IPS-20b (cell line): ENCODE data around the gene DDX17.

Experiments
- H3K27ac ChIP-seq: one replicate; pipeline ENCODE4 v1.5.1; 2013; ENCODE audit warnings: low read length
- H3K27me3 ChIP-seq: 2 replicates; pipeline ENCODE4 v1.6.1; 2013; ENCODE audit warnings: mild to moderate bottlenecking, low read length, inconsistent platforms; ENCODE audit not compliant: insufficient read depth
- H3K36me3 ChIP-seq: 2 replicates; pipeline ENCODE4 v1.6.1; 2013; ENCODE audit warnings: low read depth, mild to moderate bottlenecking, inconsistent platforms, low read length, moderate library complexity; ENCODE audit not compliant: insufficient read depth
- H3K4me1 ChIP-seq: 2 replicates; pipeline ENCODE4 v1.6.1; 2013; ENCODE audit warnings: mild to moderate bottlenecking, control low read depth, inconsistent platforms, low read length, moderate library complexity; ENCODE audit not compliant: insufficient read depth
- H3K4me3 ChIP-seq: 2 replicates; pipeline ENCODE4 v1.5.1; 2013; ENCODE audit warnings: mild to moderate bottlenecking, low read length, inconsistent platforms
- H3K9ac ChIP-seq: 2 replicates; pipeline ENCODE4 v1.6.1; 2013; ENCODE audit warnings: low read depth, mild to moderate bottlenecking, inconsistent platforms, low read length, moderate library complexity
- H3K9me3 ChIP-seq: 2 replicates; pipeline ENCODE4 v1.6.1; 2013; ENCODE audit warnings: mild to moderate bottlenecking, low read depth, low read length, inconsistent platforms; ENCODE audit not compliant: insufficient read depth

DDX17 gene

DNA sequence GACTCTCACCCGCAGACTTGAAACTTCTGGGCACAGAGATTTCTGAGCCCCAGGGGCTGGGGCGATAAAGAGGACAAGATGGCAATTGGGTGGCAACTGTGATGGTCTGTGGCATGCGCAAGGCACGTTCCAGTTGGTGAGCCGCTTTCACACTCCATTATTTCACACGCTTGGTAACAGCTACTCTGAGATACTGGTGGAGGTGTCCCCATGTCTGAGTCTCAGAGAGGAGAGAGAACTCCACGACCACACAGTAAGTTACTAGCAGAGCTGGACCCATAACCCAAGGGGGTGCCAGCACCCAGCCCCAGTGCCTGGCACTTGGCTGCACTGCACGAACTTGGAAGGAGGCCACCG is 45.1 kb downstream of the DDX17 start:
- Histone ChIP-seq H3K9ac (no peak overlapping the region), H3K4me3 (peak overlapping the region; percentile 42; the same call in 1 of the 2 replicates), H3K9me3 (no peaks in the 10 kb centered on the region), H3K27ac (no peak overlapping the region), H3K36me3 (no peaks in the 10 kb centered on the region), H3K27me3 (peaks cover 88% of the 10 kb centered on the region), H3K4me1 (peaks cover 8% of the 10 kb centered on the region; the same call in 1 of the 2 replicates)

DNA sequence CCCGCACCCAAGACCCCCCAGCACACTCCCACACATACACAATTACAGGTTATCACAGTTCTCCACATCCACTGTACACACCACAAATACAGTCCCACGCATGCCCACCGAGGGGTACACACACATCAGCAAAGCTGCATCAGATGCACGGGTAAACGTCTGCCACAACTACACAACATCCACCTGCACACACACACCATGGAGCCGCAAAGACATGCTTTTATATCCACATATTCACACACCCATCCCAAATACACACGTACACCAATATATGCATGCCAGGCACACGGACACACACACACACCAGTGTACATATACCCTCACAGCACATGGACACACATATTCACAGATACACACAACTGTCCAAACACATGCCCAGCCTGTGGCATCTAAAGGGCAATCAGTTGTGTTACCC is 45.7 kb downstream of the DDX17 start:
- no peak overlapping the region for H3K9ac ChIP-seq
- no peaks in the 10 kb centered on the region for H3K36me3 ChIP-seq
- peaks cover 8% of the 10 kb centered on the region; the same call in 1 of the 2 replicates for H3K4me1 ChIP-seq
- peaks cover 85% of the 10 kb centered on the region for H3K27me3 ChIP-seq
- no peaks in the 10 kb centered on the region for H3K9me3 ChIP-seq
- H3K27ac ChIP-seq, result no peak overlapping the region
- H3K4me3 ChIP-seq, result no peak overlapping the region

DNA sequence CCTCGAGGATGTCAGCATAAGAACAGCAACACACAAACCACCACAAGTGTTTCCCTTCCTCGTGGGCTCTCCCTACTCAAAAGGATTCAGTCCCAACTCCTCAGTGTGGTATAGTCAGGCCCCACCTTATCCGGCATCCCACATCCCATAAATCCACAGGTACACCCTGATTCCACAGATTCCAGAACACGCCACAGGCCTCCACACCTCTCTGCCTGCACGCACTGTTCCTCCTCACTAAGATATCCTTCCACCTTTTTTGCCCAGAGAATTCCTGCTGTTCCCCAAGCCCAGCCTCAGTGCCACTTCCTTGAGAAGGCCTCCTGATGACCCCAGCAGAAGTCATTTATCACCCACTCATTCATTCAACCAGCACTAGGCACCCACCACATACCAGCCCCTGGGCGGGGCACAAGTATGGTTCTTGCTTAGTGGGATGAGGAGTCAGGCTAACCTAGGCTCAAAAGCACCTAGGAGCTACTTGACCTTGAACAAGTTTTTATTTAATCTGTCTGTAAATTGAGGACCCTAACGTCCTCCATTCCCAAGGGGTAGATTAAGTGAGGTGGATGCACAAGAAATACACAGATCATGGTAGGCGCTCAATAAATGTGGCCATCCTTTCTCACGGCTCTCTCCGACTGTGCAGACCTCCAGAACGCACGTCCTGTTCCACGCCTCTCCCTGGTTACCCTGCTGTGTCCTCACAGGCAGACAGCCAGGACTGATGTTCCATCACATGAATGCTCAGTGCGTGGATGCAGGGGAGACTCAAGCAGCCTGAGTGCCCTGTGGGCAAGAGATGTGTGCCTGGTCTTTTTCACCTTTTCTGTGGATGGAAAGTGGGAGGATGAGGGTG is 49.0 kb downstream of the DDX17 start:
- Histone ChIP-seq H3K9me3 (no peaks in the 10 kb centered on the region), H3K27me3 (peaks cover 91% of the 10 kb centered on the region), H3K4me3 (no peak overlapping the region), H3K36me3 (no peaks in the 10 kb centered on the region), H3K4me1 (peaks cover 3% of the 10 kb centered on the region; the same call in 1 of the 2 replicates), H3K27ac (no peak overlapping the region), H3K9ac (no peak overlapping the region)

DNA sequence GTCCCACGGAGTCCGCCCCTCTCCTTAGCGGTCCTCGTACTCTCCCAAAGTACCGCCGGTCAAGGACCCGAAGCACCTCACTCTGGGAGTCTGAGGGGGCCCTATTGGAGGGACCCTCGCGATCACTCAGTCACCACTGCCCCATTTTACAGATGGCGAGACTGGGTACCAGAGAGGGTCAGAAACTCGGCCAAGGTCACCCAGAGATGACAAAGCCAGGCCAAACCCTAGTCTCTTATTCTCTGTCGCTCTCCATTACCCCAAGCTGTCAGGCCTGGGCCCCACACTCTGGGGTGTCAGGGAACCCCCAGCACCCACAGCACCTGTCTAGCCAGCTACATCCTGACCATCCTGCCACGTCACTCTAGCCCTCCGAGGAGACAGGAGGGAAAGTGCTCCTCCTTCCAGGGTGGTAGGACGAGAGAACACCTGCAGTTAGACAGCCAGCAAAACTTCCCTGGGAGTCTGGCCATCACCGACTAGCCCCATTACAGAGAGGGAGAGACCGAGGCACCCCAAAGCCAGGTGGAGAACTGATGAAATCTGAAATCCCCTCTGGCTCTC is 49.8 kb downstream of the DDX17 start:
- Histone ChIP-seq H3K36me3 (no peaks in the 10 kb centered on the region), H3K4me1 (peaks cover 3% of the 10 kb centered on the region; the same call in 1 of the 2 replicates), H3K9ac (no peak overlapping the region), H3K27me3 (peaks cover 91% of the 10 kb centered on the region), H3K4me3 (peak overlapping the region; percentile 58), H3K9me3 (no peaks in the 10 kb centered on the region), H3K27ac (no peak overlapping the region)

DNA sequence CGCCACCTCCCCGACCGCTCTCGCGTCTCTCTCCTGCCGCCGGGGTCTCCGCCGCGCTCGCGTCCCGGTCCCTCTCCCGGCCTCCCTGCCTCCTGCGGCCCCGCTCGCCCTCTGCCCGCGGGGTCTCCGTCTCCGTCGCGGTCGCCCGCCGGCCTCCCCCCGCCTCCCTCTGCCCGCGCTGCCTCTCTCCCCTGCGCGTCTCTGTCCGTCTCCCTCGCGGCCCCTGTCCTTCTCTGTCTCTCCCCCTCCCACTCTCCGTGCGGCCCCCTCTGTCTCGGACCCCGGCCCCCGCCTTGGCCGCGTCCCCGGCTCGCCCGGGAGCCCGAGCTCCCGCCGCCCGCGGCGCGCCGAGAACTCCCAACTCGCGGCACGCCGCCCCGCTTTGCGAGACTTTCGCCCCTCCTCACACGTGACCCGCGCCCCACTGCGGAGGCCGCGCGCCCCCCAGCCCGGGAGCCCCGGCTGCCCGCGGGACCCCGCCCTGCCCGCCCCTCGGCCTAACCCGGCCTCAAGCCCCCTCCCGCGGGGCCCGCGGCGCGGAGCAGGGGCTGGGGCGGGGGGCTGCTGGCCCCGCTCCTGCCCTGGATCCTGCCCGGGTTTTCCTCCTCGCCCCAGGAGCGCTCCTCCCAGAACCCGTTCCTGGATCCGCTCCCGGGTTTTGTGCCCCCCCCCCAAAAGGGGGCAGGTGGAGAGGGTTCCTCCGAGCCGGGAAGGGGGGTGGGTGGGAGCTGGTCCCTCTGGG is 50.4 kb downstream of the DDX17 start:
- Histone ChIP-seq H3K9ac (no peak overlapping the region), H3K9me3 (no peaks in the 10 kb centered on the region), H3K4me3 (peak overlapping the region; percentile 60), H3K27ac (no peak overlapping the region), H3K4me1 (no peaks in the 10 kb centered on the region; the same call in 1 of the 2 replicates), H3K27me3 (peaks cover 91% of the 10 kb centered on the region), H3K36me3 (no peaks in the 10 kb centered on the region)

DNA sequence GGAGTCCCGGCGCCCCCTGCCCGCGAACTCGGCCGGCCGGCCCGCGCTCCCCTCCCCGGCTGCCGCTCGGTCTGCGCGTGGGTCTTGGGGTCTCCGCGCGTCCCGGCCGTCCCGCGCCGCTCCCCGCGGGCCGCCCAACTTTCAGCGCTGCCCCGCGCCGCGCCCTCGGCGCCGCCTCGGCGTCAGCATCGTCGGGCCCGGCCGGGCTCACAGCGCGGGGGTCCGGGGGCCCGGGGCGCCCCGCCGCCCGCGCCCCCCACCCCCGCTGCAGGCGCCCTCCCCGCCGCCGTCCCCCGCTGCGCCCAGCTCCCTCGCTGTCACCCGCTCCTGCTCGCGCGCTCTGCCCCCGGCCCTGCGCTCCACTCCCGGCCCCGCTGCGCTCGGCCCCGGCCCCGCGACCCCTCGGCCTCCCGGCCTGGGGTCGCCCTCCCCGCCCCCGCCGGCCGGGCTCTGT is 51.0 kb downstream of the DDX17 start, which contains the start of gene KCNJ4:
Gene KCNJ4 (minus strand): TSS at position 124 of the 454 bp plus-strand sequence. CDS start 27,067 bp downstream, outside the sequence.
- H3K4me3 ChIP-seq, result peak within 1 kb of the TSS; percentile 60; the same call in 1 of the 2 replicates
- H3K9ac ChIP-seq, result no peak within 1 kb of the TSS
- no peaks in the 10 kb centered on the region for H3K36me3 ChIP-seq
- H3K9me3 ChIP-seq, result no peaks in the 10 kb centered on the region
- no peak within 1 kb of the TSS for H3K27ac ChIP-seq
- no peaks in the 10 kb centered on the region; the same call in 1 of the 2 replicates for H3K4me1 ChIP-seq
- peaks cover 91% of the 10 kb centered on the region for H3K27me3 ChIP-seq

DNA sequence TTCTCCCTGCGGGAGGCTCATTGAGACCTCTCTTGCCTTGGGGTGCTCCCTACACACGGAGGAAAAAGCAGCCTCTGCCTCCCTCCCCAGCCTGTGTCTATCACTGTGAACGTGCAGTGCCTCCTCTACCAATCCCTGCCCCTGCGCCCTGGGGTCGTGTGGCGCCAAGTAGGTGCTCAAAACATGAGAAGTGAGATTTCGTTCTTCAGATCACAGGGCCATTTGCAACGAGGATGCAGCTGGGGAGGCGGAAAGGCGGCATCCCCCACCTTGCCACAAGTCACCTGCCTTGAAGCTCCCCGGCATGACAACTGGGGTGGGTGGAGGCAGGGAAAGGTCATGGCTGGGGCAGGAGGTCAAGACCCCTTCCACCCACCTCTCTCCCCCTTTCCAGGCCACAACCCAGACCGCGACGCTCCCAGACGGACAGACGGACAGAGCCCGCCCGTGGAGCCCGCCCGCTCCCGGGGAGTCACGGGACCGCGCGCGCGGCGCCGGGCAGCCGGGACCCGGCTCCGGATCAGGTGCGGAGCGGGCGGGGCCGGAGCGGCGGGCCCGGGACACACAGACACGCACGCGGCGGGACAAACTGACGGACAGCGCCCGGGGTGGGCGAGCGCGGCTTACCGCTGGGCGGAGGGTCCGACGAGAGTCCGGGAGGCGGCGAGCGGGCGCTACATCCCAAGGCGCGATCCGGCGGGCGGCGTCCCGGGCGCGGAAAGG is 51.6 kb downstream of the DDX17 start:
- H3K27ac ChIP-seq, result no peak overlapping the region
- H3K4me3 ChIP-seq, result peak overlapping the region; percentile 40; the same call in 1 of the 2 replicates
- H3K4me1 ChIP-seq, result no peaks in the 10 kb centered on the region; the same call in 1 of the 2 replicates
- no peak overlapping the region for H3K9ac ChIP-seq
- no peaks in the 10 kb centered on the region for H3K36me3 ChIP-seq
- H3K9me3 ChIP-seq, result no peaks in the 10 kb centered on the region
- peaks cover 87% of the 10 kb centered on the region for H3K27me3 ChIP-seq

DNA sequence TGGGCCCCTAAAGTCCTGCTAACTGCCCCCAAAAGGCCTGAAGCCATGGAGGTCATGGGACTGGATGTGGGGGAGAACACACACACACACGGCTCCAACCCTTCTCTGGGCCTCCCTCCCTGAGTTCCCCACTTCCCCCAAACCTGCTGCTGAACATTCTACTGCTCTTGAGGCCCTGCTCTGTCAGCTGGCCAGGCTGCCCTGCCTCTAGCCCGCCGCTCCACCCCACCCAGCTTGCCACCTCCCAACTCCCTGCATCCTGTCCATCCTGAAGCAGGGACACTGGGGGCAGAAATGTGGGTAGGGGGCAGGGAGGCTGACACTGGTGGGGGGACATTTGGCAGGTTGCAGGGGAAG is 52.1 kb downstream of the DDX17 start:
- H3K4me3 ChIP-seq, result no peak overlapping the region; the same call in 1 of the 2 replicates
- no peaks in the 10 kb centered on the region for H3K36me3 ChIP-seq
- H3K27me3 ChIP-seq, result peaks cover 82% of the 10 kb centered on the region

DNA sequence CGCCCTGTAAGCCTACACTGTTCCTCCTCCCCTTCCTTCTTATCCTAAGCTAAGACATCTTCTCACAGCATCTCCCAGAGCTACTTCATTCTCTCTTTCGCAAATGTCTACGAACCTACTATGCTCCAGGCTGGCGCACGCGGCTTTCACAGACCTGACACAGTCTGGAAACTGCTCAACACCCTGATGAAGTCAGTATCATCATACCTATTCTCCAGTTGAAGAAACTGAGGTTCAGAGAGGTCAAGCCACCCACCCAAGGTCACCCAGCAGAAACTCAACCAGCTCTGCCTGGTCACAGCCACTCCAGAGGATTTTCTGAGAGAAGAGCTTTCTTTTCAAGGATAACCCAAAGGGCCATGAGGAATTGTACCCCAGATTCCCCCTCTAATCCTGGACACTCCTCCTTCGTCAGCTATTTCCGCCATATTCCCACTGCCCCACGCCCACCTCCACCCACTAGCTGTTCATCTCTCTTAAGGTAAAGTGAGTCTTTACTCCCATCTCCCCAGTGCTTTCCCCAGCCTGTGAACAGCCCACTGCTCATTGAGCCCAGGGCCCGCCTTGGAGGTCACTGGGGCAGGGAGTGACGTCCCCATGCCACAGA is 52.9 kb downstream of the DDX17 start:
- peaks cover 74% of the 10 kb centered on the region for H3K27me3 ChIP-seq
- no peaks in the 10 kb centered on the region for H3K9me3 ChIP-seq
- H3K4me1 ChIP-seq, result no peaks in the 10 kb centered on the region; the same call in 1 of the 2 replicates
- no peaks in the 10 kb centered on the region for H3K36me3 ChIP-seq
- H3K9ac ChIP-seq, result no peak overlapping the region
- H3K27ac ChIP-seq, result no peak overlapping the region
- no peak overlapping the region for H3K4me3 ChIP-seq

More for the DNA sequence above, 52.1 kb downstream of the DDX17 start:
- H3K9me3 ChIP-seq, result no peaks in the 10 kb centered on the region
- H3K9ac ChIP-seq, result no peak overlapping the region
- H3K4me1 ChIP-seq, result no peaks in the 10 kb centered on the region; the same call in 1 of the 2 replicates
- no peak overlapping the region for H3K27ac ChIP-seq

DNA sequence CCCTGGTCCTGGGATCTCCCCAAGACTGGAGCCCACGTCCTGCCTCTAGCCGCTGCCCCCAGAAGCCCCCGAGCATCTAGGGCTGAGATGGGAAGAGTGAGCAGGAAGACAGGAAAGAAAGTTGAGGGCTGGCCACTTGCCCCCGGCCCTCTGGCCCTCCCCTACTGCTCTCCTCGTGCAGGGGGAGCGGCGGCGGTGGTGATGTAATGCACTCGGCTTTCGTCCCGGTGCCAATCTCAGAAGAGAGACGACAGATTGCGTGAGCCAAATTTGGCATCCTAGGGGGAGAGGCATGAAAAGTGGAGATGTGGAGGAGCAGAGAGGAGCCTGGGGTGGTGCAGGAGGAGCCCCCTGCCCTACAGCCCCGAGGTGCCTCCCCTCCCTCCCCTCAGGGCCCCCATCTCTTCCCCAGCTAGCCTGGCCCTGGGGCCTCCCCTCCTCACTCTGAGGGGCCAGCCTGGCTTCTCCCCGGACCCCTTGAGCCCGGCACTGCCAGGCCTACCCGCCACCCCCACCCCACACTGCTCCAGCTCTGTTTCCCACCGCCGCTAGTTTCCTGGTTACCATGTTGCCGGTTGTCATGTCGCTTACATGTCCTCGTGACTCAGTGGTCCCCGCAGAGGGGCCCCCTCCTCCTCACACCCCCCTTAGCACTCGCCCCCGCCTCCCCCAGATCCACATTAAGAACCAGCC is 53.6 kb downstream of the DDX17 start:
- Histone ChIP-seq H3K4me1 (no peaks in the 10 kb centered on the region; the same call in 1 of the 2 replicates), H3K36me3 (no peaks in the 10 kb centered on the region), H3K9me3 (no peaks in the 10 kb centered on the region), H3K27me3 (peaks cover 69% of the 10 kb centered on the region), H3K27ac (no peak overlapping the region), H3K9ac (no peak overlapping the region), H3K4me3 (no peak overlapping the region)
